NCI-H2171 (cell line): ENCODE measurements around the gene TTC13.

Experiments
- DNase-seq: peaks from one replicate; lab custom pipeline; 2025; lab: John Stamatoyannopoulos, UW

TTC13 gene

DNA sequence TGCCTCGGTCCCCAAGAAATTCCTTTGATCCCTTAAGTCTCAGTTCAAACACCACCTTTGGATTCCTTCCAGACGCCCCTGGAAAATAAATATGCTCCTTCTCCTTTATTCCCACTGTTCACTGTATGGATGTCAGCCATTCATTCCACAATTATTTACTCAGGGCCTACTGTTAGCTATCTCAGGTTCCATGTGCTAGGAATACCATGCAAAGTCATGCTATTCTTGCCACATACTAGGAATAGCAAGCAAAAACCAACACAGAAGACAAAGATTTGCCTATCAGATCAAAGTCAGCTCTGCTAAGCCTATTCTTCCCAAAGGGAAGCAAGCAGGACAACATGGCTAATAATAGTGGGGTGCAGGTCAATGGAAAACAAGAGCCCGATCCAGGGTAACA, 29.8 kb downstream of the TTC13 start:
- DNase-seq: no peak

GRCh38 chr1:230948301-230948700, 30.4 kb downstream of the TTC13 start:
- DNase-seq: no peak

DNA sequence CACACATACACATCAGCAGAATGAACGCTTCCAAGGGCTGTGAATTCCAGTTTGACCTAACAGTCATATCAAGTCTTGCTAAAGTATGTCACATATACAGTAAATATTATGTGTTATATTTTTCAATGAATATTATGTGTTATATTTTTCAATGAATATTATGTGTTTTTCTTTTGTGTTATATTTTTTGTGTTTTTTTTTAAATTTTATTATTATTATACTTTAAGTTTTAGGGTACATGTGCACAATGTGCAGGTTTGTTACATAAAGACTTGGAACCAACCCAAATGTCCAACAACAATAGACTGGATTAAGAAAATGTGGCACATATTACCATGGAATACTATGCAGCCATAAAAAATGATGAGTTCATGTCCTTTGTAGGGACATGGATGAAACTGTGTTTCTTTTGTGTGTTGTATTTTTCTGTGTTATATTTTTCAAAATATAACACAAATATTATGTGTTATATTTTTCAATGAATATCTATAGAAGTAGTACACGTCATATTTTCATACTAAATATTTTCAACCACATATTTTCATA, 35.5 kb downstream of the TTC13 start:
- DNase-seq: no peak

GRCh38 chr1:230940848-230941247, 37.8 kb downstream of the TTC13 start:
- no peak for DNase-seq

- no peak for DNase-seq
These were observed 38.7 kb downstream of the TTC13 start for GRCh38 chr1:230939806-230940489.

GRCh38 chr1:230938924-230939368, 39.7 kb downstream of the TTC13 start:
- no peak for DNase-seq

DNA sequence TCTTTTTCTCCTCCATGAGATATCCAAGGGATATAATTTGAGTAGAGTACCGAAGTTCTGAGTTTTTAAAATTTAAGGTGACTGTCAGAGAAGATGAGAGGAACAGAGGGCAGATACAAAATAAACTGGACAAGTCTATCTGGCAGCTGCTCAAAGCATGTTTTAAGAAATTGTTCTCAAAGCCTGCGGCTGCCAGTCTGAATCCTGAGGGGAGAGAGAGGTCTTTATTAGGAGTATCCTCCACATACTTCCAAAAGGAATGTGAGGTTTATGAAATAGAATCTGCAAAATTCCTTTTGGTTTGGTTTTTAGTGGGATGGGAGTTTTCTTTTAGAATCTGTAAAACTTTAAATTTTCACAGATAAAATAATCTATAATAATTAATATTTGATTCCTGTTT, 41.3 kb downstream of the TTC13 start:
- no peak for DNase-seq

DNA sequence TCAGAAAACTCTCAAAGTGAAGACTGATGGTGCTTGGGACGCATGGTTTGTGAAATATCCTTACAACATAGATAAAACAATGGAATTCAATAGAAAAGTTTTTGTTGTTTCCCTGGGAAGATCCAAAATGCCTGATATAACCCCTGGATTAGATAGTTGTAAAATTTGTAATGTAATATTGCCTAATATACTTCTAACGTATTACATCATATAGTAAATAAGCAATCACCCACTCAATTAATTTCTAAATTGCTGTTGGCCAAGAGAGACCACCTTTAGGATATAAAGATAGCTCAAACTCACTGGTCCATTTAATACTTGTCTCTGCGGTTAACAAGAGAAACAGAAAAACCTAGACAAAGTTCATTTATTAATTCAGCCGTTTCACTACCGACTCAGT, 42.2 kb downstream of the TTC13 start:
- DNase-seq: no peak

DNA sequence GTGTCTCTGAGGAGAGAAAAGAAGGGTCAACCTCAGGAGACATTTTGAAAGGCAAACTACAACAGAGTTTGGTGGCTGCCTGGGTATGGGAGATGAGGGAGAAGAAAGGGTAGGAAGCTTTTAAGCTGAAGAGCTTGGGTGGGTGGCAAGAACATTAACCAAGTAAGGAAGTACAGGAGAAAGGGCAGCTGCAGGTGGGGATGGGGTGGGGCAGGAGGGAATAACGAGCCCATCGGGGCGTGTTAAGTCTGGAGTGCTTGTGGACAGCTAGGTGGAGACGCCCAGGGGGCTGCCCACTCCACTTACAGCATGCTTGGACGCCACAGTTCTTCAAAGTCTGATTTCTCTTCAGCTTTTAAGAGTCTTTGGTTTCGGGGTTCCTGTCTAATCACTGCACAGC, 42.8 kb downstream of the TTC13 start:
- DNase-seq: no peak

DNA sequence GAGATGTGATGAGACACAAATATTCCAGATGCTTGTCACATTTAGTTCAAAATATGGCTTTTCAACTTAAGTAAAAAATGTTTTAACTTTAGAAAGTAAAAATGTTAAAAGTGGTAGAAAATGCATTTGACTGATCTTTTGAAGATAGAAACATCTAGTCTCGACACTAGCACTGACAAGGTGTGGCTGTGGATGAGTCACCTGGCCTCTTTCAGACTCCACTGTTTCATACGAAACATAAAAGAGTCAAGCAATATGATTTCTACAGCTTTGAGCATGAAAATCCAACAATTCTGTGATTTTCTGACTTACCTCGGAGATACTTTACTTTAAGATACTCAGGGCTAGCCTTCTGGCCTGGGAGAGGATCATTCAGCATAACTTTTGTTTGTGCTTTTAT, 47.7 kb downstream of the TTC13 start:
- DNase-seq: no peak

GRCh38 chr1:230926182-230926581, 52.5 kb downstream of the TTC13 start:
- DNase-seq: no peak

- DNase-seq: no peak
These were observed 53.1 kb downstream of the TTC13 start for GRCh38 chr1:230925608-230926007.

GRCh38 chr1:230923176-230923575, 55.5 kb downstream of the TTC13 start:
- no peak for DNase-seq

DNA sequence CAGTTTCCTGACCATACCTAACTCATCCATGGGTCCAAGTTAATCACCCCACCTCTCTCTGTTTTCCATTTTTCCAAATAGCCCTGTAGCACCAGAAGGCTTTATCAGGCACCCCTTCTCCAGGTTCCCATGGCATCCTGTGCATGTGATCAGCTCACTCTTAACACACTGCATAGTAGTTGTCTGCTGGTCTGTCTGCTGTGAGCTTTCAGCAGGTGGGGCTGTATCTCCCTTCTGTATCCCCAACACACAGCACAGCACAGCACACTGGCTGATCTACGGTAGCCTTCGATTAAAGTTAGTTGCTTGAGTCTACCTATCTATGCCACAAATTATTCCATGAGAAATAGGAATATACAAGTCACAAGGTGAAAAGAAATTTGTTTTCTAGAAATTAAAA, 56.0 kb downstream of the TTC13 start:
- no peak for DNase-seq

DNA sequence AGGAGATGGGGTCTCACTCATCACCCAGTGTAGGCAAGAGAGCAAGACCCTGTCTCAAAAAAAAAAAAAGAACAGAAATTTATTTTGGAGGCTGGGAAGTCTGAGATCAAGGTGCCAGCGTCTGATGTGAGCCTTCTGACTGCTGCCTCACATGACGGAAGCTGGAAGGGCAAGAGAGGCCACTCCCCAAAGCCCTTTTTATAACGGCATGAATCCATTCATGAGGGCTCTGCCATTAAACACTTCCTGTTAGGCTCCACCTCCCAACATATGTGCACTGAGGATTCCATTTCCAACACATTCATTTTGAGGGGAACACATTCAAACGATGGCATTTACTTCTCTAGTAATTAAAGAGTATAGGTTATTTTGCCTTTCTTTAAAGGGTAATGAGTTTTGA, 59.5 kb downstream of the TTC13 start:
- DNase-seq: no peak

DNA sequence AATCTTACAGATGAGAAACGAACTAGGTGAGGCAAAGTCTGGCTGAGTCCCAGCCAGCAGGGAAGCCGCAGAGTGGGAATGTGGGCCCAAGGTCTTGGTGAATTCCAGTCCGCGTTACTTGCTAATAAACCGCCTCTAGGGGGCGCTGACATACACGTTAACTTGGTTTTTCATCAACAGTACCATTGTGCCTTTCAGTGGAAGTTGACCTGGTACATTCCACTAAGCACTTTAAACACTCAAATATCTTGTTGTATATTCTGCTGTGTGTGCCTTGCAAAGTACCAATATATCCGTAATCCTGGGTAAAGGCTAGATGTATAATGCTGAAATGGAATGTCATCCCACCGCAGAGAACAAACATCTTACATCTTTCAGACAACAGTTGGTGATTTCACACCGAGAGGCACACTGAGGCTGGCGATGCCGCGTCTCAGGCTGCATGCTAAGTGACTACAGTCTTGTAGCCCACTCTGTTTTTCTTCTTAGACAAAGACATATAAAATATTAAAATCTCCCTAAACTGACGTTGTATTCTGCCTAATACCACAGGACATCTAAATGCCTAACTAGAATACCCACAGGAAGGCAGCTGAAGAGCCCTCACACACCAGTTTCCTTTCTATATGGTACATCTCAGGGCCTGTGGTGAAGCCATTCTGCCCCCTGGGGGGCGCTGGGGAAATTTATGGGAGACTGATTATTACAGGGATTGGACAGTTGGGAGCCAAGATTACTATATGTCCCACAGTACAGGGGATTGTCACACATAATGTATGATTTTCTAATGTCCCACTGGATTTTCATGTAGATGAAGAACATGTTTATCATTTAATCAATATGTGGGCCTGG, 61.2 kb downstream of the TTC13 start:
- peak; percentile 49 for DNase-seq

DNA sequence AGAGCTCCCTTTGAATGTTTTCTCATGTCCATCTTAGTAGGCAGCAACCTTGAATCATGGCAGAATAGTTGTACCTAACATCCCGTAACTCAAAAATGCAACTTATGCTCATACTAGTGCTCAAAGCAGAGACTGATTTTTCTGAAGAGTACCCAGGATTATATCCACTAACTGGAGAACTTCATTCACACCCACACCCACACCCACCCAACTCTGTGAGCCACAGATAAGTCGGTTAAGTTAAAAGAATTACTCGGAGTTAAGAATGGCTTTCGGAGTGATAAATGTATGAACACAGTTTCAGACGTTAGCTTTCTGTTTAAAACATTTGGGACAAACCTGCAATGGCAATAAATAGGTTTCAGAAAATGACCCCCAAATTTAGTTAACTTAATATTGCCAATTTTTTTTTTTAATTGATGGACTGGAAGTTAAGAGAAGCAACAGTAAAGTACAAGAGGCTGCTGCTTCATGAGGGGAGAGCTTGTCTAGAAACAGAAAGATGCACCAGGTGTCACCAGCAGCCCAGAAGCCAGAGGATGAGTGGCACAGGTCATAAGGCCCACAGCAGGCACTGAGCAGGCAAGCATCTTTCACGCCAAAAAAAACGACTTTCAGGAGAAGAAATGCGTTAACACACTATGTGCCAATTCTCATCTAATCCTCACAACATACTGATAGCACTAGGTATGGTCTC, 61.9 kb downstream of the TTC13 start:
- DNase-seq: no peak

GRCh38 chr1:230915078-230915477, 63.6 kb downstream of the TTC13 start:
- no peak for DNase-seq

GRCh38 chr1:230913496-230913895, 65.2 kb downstream of the TTC13 start:
- no peak for DNase-seq

DNA sequence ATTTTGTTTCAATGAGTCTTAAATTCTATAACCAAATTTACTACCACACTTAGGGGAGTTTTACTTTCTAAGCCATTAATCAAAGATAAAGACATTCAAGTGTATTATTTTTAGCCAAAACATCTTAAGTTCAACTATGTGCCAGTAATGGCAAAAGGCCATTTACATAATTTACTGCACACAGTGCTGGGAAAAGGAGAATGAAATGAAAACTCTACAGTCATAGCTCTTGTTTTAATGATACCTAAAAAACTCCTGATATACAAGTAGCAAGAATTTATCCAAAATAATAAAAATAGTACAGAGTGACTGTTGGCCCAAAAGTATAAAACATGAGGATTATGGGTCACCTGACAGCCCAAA, 67.9 kb downstream of the TTC13 start:
- no peak for DNase-seq

DNA sequence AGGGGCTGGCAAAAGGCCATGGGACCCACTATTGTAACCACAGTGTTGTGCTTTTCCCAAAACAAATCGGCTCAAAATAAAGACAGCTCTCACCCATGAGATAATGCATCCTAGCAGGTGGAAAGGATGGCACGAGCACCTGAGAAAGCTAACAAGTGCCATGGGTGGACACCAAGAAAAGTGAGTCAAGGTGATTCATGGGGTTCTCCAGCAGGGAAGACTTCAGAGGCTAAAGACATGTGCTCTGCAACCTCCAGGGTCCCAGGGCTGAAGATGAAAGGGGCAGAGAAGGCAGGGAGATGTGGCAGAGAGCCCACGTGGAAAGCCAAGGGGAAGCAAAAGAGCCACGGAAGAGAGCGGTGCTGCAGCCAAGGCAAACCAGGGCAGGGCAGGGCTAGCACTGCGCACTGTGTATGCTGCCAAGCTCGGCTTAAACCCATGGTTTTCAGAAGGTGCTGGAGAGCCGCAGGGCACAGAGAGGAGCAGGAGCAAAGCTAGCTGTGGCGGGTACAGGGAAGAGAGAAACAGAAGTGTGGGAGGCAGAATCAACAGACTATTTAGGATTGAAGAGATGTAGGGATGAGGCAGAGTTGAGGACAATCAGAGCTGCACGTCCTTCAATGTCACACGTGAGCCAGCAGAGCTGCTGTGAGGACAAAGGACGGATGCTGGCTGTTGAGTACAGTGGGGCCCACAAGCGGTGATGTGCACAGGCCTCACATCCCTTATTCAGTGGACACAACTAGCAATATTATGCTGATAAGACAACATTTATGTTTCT, 68.5 kb downstream of the TTC13 start:
- no peak for DNase-seq
